Inflammatory macrophage treated with lipopolysaccharide for 4 hours (primary cell): ENCODE data around the gene ZIC5.
A peak's percentile ranks its signal among the peaks of the same experiment; 100 is the strongest.

Source experiments
- DNase-seq: peaks from one replicate; pipeline ENCODE4 v3.0.0-alpha.2; 2020

The ZIC5 gene

DNA sequence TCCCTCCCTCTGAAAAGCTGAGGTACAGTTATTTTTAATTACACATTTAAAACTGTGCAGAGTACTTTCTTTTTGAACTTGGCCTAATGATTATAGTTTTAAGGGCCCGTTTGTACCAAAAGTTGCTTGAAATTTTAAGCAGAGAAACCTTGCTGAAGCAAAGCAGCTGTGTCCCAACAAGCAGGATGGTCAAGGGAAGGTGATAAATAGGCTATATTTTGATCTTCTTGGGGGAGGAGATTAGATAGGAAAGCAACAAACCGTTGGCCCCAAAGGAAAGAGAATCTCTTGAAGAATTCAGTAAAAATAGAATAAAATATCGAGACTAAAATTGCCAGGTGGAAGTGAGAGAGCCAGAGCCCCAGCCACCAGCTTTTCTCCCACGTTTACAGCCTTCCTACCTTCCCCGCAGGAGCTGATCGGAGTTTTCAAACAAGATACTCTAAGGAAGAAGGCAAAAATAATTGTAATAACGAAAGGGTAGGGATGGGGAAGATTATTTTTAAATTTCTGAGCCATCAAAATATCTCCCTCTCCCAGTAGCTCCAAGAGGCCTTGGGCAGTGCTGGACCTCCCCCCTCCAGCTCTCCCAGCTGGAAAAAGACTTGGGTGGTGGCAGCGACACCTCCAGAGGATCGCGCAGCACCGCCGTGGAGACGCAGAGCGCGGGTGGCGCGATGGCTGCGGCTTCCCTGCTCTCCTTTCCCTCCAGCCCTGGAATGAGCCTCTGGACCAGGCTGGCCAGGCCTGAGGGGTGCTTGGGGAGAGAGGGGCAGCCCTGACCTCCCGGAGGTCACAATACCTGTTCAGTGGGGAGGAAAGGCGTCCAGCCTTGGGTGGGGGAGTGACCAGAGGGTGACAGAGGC, 15.8 kb upstream of the ZIC5 start:
- DNase-seq, result no peak

GRCh38 chr13:99986741-99987140, 15.2 kb upstream of the ZIC5 start:
- DNase-seq, result no peak

DNA sequence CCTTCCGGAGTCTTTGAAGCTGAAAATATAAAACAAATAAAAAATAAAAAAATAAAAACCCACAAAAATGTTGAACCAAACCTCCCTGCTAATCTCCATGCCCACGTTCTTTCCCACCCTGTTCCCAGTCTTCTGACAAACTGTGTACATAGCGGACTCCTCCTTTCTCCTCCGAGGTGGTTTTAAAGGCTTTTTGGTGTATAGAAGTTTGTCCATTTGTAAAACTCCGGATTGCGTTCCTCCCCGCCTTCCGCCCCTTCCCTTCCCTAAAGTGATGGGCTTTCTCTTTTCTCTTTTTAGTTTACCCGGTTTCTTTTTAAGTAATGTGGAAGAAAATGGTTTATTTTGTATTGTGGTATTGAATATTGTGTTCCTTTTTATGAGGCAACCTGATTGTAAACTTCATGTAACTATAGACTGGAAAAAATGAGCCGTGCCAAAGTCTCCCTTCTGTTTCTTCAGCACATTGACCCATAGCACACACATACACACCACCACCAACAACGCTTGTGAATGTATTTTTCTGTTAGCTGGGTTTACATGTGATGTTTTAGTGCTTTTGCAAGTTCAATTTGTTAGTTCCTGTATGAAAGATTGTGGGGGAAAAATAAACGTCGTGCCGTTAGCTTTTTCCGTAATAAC, 14.4 kb upstream of the ZIC5 start:
- no peak for DNase-seq

GRCh38 chr13:99985241-99985874, 13.8 kb upstream of the ZIC5 start:
- no peak for DNase-seq

DNA sequence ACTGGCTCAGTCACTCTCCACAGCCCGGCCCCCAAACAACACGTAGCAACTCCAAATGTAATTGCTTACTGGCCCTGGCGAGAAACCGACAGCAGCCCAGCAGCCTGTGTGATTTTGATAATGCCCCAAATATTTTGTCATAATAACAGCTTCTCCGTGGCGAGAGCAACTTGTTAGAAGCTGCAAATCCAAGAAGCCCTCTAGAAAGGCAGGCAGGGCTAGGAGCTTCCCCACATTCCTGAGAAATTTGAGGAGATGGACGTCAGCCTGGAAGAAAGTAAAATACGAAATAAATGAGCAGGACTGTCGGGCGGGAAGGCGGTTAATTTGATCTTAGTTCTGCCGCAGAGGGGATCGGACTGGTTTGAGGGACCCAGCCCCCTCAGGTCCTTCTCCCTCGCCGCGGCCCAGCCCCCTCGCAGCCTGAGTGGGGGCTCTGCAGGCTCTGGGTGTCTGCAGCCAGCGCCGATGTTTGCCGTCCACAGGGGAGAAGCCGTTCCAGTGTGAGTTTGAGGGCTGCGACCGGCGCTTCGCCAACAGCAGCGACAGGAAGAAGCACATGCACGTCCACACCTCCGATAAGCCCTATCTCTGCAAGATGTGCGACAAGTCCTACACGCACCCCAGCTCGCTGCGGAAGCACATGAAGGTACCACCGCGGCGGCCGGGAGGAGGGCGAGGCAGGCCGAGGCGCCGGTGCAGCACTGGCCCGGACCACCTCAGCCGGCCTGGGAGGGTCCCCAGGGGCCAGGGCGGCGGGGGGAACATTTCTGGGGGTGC, 13.1 kb upstream of the ZIC5 start:
- no peak for DNase-seq

DNA sequence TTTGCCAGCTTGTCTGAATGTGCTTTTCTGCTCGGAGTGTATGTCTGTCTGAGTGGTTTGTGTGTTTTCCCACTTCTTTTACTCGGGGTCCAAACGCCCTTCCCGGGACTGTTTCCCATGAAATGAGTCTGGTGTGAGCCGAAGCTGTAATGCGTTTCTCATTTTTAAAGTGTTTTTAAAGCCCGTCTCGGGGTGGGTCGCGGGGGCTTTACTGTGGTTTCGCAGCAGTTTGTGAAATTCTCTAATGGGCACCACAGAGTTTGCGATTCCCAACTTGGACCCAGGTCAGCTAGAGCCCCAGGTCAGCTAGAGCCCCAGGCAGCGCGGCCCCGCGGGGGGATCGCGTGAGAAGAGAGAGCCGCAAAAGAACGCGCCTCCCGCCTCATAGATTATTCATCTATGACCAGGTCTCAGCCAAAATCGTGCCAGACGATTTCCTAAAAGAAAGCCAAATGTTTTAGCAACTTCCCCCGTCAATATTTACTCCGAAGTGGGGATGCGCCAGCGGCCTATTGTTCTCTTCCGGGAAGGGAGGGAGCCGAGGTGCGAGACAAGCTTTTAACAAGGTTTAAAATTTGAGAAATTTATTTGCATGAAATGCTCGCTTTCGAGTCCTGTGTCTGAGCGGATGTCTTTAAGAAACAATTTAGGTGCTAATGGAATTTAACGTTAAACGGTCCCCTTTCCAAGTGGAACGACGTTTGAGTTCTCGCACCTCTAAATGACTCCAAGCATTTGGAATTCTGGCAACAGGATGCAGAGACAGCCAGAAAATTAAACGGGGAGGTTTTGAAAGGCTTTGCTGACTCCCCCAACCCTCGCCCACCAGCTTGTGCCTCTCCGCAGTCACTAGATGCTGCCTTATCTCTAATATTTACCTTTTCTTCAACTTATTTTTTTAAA, 12.2 kb upstream of the ZIC5 start:
- DNase-seq, result no peak

- DNase-seq, result no peak
Measured at GRCh38 chr13:99982731-99983498, 11.3 kb upstream of the ZIC5 start.

- DNase-seq, result peak; percentile 33
Measured at GRCh38 chr13:99982036-99982730, 10.6 kb upstream of the ZIC5 start.

- no peak for DNase-seq
Measured at GRCh38 chr13:99981735-99982035, 10.1 kb upstream of the ZIC5 start, which contains the start of gene ZIC2. Gene ZIC2 (plus strand): TSS chr13:99981784. CDS start chr13:99982065, 281 bp downstream.

DNA sequence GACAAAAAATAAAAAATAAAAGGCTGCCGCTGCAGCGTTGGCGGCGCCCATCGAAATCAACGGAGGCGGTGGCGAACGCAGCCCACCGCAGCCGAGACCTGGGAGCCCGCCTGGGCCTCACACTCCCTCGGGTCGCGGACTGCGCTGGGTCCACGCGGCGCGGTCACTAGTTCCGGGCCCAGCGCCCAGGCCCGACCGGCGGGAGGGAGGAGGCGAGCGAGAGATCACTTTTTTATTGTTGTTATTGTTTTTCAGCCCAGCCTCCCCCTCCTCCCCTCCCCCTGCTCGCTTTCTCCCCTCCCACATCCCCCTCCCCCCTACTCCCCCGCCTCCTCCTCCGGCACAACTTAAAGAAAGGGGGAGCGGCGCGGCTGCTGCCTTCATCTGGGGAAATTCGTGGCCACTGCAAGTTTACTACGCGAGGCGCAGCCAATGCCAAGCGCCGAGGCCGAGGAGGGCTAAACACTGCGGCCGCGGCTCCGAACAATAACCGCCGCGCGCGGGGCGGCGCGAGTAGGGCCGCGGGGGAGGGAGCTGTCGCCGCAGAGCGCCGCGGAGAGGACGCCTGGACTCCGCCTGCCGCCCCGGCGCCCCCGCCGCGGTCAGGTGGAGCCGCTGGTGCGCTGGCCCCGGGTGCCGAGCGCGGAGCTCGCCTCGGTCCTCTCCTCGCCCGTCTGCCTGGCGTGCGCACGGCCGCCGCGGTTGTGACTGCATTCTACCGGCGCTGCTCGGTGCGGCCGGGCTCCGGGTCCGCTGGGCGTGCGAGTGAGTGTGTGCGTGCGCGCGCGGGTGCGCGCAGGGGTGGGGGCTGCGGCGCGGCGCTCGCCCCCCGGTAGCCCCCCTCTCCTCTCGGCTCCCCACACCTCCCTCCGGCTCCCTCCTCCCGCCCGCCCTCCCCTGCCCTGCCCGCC, 9.5 kb upstream of the ZIC5 start:
- DNase-seq, result no peak

DNA sequence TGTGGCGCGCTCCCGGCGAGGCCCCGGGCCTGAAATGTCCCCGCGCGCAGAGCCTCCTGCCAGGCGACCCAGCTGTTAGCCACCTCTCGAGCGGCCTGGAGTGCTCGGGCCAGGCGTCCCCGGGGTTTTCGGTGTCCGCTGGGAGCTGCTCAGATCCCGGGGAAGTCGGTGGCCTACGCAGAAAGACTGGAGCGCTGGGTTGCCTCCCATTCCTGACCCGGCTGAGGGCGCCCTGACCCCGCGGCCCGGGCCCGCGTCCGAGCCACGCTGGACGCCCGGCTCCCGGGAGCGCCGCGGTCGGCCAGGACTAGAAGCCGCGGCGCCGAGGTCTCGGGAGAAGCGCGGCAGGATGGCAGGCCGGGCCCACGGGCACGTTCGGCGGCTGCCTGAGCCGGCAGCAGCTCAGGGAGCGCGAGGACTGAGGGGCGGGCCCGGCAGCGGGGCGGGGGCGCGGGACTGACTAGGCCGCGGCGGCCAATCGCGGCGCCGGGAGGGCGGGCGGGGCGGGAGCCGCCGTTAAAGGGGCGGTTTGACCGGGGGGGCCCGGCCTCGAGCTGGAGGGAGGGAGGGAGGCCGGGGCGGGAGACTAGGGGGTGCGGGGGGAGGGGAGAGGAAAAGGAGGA, 8.7 kb upstream of the ZIC5 start:
- DNase-seq, result peak; percentile 33

DNA sequence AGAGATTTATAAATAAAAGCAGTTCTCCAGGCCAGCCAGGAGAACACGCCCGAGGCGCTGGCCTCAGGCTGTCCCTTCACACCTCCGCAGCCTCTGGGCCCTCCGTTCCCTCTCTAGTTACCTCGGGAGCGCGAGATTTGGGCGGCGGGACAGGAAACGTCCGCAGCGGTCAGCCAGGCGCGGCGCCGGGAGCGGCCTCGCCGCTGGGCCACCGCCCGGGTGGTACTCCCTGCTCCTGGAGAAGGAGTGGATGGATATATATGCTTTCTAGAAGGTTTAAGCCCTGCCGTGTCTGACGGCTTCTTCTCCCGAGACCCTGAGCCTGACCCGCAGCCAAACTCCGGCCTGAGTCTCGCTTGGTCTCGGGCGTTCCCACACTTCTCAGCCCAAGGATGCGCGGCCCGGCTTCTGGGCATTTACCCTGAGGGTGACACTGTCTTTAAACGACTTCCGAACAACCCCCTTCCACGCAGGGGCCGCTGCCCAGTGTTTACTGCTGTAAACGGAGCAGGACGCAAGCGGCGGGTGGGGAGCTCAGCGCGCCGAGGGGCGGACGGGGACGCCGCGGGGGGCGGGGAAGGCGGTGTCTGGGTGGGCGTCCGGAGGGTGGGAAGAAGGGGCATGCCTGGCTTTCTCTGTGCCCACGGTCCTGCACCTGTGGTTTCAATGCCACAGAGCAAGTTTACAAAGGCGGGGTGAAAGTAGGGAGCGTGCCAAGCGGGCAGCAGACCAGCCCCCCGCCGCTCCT, 8.1 kb upstream of the ZIC5 start:
- DNase-seq, result no peak

GRCh38 chr13:99978799-99979452, 7.4 kb upstream of the ZIC5 start:
- no peak for DNase-seq

- DNase-seq, result no peak
Measured at GRCh38 chr13:99977912-99978798, 6.6 kb upstream of the ZIC5 start.

DNA sequence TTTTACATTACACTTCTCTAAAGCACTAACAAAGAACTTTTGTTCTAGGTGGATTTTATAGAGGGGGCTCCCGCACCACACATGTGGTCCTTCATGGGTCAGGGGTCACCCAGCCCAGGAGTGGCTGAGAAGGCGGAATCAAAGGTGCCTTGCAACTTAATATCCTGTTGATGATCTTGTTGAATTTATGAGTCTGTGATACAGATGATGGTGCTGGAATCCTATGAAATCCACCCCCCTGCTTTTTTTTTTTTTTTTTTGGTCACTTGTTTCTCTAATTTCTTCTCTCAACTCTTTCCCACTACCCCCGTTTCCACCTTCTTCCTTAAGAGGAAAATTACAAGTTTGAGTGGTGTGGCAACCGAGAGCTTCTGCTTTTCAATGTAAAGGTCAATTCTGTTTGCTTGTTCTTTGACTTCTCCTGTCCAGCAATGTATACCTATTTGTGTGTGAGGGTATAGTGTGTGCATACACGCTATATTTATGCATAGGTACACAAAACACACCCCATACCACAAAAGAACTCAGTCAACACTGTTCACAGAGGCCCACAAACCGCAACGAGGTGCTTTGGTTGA, 5.9 kb upstream of the ZIC5 start:
- peak; percentile 46 for DNase-seq

GRCh38 chr13:99976575-99976974, 5.0 kb upstream of the ZIC5 start:
- DNase-seq, result no peak
